ENCODE measurements around the gene CTIF.

The CTIF gene

DNA sequence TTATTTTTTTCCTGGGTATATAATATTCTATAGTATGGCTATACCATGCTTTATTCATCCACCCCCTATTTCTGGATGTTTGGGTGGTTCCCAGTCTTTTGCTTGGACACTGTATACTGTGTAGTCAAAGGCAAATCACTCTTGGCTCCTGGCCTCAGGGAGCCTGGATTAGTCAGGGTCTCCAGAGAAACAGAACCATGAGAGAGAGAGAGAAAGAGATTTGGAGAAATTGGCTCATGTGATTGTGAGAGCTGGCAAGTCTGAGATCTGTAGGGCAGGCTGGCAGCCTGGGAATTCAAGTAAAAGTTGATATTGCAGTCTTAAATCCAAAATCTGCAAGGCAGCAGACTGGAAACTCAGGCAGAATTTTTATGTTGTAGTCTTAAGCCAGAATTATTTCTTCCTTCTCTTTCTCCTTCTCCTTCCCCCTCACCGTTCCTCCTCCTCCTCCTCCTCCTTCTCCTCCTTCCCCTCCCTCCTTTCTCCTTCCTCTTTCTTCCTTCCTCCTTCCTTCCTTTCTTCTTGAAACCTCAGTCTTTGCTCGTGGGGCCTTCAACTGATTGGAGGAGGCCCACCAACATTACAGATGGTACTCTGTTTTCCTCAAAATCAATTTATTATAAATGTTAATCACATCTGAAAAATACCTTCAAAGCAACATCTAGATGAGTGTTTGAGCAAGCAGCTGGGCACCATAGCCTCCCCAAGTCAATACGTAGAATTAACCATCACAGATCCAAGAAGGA lies 33.0 kb downstream of the CTIF start:
- Histone ChIP-seq H3K27me3 (ENCODE audit: insufficient read depth, low read length) (no peaks in the 10 kb centered on the region), H3K36me3 (ENCODE audit: insufficient read depth, low read depth, low read length) (no peaks in the 10 kb centered on the region), H3K4me3 (ENCODE audit: low read length) (no peak overlapping the region), H3K4me1 (ENCODE audit: insufficient read depth, low read length) (no peaks in the 10 kb centered on the region), H3K27ac (ENCODE audit: low read length) (no peak overlapping the region), H3K9me3 (ENCODE audit: insufficient read depth, low read depth, low read length) (no peaks in the 10 kb centered on the region), H3K9ac (ENCODE audit: low read depth, low read length) (no peak overlapping the region)

DNA sequence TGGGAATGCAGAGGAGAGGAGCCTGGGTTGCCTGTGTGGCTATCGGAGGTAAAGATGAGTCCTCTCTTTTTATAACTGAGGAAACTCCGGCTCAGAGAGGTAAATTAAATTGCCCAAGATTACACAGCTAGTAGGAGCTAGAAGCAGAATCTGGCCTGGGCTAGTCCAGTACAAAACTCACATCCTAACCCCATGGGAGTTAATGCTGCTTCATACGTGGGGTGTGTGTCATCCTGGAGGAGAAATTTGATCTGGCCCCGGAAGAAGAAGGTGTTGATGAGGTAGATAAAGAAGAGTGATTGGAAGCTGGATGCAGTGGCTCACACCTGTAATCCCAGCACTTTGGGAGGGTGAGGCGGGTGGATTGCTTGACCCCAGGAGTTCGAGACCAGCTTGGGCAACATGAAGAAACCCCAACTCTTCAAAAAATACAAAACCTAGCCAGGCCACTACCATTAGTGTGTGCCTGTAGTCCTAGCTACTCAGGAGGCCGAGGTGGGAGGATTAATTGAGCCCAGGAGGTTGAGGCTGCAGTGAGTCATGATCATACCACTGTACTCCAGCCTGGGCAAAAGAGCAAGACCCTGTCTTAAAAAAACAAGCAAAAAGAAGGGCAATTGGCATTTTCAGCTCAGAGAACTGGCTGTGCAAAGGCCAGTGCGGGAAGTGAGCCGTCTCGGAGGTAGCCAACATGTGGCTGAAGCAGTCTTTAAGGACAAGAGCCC lies 33.7 kb downstream of the CTIF start:
- H3K4me3 ChIP-seq (ENCODE audit: low read length): no peak overlapping the region
- no peaks in the 10 kb centered on the region for H3K27me3 ChIP-seq (ENCODE audit: insufficient read depth, low read length)
- H3K9me3 ChIP-seq (ENCODE audit: insufficient read depth, low read depth, low read length): no peaks in the 10 kb centered on the region
- no peak overlapping the region for H3K27ac ChIP-seq (ENCODE audit: low read length)
- H3K4me1 ChIP-seq (ENCODE audit: insufficient read depth, low read length): no peaks in the 10 kb centered on the region
- no peaks in the 10 kb centered on the region for H3K36me3 ChIP-seq (ENCODE audit: insufficient read depth, low read depth, low read length)
- H3K9ac ChIP-seq (ENCODE audit: low read depth, low read length): no peak overlapping the region

DNA sequence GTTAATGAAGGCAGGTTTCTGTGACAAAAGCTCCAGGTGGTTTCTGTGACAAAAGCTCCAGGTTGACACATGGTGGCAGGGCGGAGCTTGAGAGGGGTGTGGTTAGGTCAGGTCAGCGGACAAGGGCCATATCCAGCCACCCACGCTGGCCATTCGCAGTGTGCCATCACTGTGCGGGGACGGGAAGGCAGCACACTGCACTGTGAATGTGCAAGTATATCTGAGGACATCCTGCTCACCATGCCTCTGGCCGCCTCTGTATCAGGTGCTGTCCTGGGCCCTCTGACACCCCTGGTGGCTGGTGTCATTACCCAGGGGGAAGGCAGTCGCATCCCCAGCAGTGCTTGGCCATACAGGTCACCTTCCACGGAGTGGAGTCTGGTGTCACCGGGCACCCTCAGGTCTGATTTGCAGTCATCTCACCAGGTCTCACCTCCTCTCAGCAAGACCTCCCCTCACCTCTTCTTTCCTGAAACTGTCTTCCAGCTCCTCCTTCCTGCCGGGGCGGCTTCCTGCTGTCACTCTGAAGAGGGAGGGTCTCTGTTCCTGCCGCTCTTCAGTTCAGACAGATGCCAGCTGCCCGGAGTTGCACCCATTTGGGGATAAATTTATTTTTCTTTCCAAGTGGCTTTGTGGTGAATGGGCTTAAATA lies 34.9 kb downstream of the CTIF start:
- H3K36me3 ChIP-seq (ENCODE audit: insufficient read depth, low read depth, low read length): 0 out of 2 replicates have a peak, but pooled peaks cover 6% of the 10 kb centered on the region

DNA sequence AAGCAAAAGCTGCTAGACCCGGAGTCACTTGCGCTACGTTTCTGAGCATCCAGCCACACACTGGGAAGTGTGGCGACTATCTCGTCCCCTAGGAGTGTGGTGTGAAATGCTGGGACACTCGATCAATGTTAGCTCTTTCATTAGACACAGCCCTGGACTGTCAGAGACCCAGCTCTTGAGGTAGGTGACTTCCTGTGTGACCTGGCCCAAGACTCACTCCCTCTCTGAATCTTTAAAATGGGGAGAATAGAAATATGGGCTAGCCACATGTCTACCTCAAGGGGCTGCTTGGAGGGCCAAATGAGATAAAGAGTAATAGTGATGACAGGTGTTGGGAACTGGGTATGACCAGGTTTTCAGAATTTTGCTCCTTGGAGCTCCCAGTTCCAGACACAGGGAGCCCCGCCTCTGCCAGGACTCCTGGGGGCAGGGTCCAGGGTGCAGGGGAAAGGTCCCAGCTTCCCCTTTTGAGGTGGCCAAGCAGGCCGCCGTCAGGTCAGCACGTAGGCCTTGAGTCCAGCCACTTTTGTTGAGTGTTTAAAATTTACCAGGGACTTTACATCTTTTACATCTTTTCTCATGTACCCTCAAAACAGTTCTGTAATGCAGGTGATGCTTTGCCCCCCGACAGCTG lies 36.0 kb downstream of the CTIF start:
- Histone ChIP-seq H3K27me3 (ENCODE audit: insufficient read depth, low read length) (no peaks in the 10 kb centered on the region), H3K9me3 (ENCODE audit: insufficient read depth, low read depth, low read length) (peaks cover 10% of the 10 kb centered on the region; the same call in 1 of the 2 replicates), H3K4me1 (ENCODE audit: insufficient read depth, low read length) (no peaks in the 10 kb centered on the region), H3K9ac (ENCODE audit: low read depth, low read length) (no peak overlapping the region), H3K27ac (ENCODE audit: low read length) (no peak overlapping the region), H3K4me3 (ENCODE audit: low read length) (no peak overlapping the region), H3K36me3 (ENCODE audit: insufficient read depth, low read depth, low read length) (0 out of 2 replicates have a peak, but pooled peaks cover 6% of the 10 kb centered on the region)

More for the DNA sequence above, 34.9 kb downstream of the CTIF start:
- H3K9ac ChIP-seq (ENCODE audit: low read depth, low read length): no peak overlapping the region
- no peaks in the 10 kb centered on the region for H3K27me3 ChIP-seq (ENCODE audit: insufficient read depth, low read length)
- peaks cover 10% of the 10 kb centered on the region; the same call in 1 of the 2 replicates for H3K9me3 ChIP-seq (ENCODE audit: insufficient read depth, low read depth, low read length)
- H3K4me1 ChIP-seq (ENCODE audit: insufficient read depth, low read length): no peaks in the 10 kb centered on the region
- H3K4me3 ChIP-seq (ENCODE audit: low read length): no peak overlapping the region
- no peak overlapping the region for H3K27ac ChIP-seq (ENCODE audit: low read length)

DNA sequence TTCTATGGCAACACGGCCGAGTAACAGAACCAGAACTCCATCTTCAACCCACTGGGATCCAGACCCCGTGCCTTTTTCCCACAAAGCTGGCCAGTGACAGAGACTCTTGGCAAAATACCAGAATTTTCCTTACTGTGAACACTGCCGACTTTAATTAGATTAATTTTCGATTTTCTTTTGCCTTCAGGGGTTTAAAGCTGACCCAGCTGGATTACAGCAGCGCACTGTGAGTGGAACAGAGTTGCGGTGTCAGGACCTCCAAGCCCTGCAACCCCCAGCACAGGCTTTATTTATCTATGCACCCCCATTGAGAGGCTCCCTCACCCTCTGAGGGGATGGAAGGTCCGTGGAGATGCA lies 36.4 kb downstream of the CTIF start:
- Histone ChIP-seq H3K36me3 (ENCODE audit: insufficient read depth, low read depth, low read length) (0 out of 2 replicates have a peak, but pooled peaks cover 6% of the 10 kb centered on the region), H3K9me3 (ENCODE audit: insufficient read depth, low read depth, low read length) (peaks cover 10% of the 10 kb centered on the region; the same call in 1 of the 2 replicates), H3K27ac (ENCODE audit: low read length) (no peak overlapping the region), H3K9ac (ENCODE audit: low read depth, low read length) (no peak overlapping the region), H3K27me3 (ENCODE audit: insufficient read depth, low read length) (no peaks in the 10 kb centered on the region), H3K4me1 (ENCODE audit: insufficient read depth, low read length) (0 out of 2 replicates have a peak, but pooled peaks cover under 1% of the 10 kb centered on the region), H3K4me3 (ENCODE audit: low read length) (no peak overlapping the region)

DNA sequence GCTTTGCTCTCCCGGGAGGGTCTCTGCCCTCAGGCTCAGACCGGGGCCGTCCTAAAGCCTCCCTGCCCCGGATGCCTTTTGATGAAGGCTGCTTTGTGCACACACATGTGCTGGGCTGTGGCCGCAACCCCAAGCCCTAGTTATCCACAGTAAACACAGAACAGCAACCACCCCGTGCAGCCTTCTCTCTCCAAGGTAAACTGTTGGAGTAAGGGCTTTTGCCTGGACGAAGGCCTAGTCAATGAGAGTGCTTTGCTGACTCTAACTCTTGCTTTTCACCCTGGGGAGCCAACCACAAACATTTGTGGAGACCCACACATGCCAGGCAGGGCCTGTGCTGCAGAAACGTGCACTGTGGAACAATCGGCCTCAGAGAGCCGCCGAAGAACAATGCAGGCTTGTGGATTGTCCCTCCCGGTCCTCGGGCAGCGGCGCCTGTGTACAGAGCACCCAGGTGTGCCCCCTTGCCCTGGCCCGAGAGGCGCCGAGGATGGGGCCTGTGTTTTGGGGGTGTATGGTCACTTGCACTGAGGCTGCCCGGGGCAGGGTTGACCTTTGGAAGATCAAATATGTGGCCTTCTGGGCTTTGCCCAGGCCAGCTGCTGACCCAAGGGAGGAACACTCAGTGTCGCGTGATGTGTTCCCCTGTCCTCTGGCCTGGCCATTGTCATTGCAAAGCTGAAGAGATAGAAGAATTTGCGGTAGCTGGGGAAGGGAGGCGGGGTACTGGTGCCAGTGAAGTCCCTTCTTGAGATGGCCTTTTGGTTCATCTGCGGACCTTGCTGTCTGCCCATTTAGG lies 37.0 kb downstream of the CTIF start:
- Histone ChIP-seq H3K36me3 (ENCODE audit: insufficient read depth, low read depth, low read length) (0 out of 2 replicates have a peak, but pooled peaks cover 6% of the 10 kb centered on the region), H3K27ac (ENCODE audit: low read length) (no peak overlapping the region), H3K9me3 (ENCODE audit: insufficient read depth, low read depth, low read length) (peaks cover 10% of the 10 kb centered on the region; the same call in 1 of the 2 replicates), H3K9ac (ENCODE audit: low read depth, low read length) (no peak overlapping the region), H3K27me3 (ENCODE audit: insufficient read depth, low read length) (no peaks in the 10 kb centered on the region), H3K4me1 (ENCODE audit: insufficient read depth, low read length) (peaks cover 4% of the 10 kb centered on the region; the same call in 1 of the 2 replicates), H3K4me3 (ENCODE audit: low read length) (no peak overlapping the region)

DNA sequence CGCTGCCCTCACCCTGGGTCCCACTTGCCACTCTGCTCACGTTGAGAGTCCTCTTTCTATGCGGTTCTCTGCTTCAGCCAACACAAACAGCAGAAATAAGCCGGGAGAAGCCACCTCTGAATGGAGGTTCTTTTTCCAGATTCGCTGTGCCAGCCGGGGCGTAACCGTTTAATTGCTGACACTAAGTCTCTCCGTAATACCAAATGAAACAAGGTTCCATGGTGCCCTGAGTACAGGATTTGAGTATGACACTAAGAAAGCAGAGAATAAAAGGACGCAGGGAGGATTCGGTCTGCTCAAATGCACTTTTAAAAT lies 37.6 kb downstream of the CTIF start:
- Histone ChIP-seq H3K4me3 (ENCODE audit: low read length) (no peak overlapping the region), H3K9ac (ENCODE audit: low read depth, low read length) (no peak overlapping the region), H3K36me3 (ENCODE audit: insufficient read depth, low read depth, low read length) (0 out of 2 replicates have a peak, but pooled peaks cover 6% of the 10 kb centered on the region), H3K4me1 (ENCODE audit: insufficient read depth, low read length) (peaks cover 8% of the 10 kb centered on the region; the same call in 1 of the 2 replicates), H3K27me3 (ENCODE audit: insufficient read depth, low read length) (no peaks in the 10 kb centered on the region), H3K9me3 (ENCODE audit: insufficient read depth, low read depth, low read length) (peaks cover 10% of the 10 kb centered on the region; the same call in 1 of the 2 replicates), H3K27ac (ENCODE audit: low read length) (no peak overlapping the region)

DNA sequence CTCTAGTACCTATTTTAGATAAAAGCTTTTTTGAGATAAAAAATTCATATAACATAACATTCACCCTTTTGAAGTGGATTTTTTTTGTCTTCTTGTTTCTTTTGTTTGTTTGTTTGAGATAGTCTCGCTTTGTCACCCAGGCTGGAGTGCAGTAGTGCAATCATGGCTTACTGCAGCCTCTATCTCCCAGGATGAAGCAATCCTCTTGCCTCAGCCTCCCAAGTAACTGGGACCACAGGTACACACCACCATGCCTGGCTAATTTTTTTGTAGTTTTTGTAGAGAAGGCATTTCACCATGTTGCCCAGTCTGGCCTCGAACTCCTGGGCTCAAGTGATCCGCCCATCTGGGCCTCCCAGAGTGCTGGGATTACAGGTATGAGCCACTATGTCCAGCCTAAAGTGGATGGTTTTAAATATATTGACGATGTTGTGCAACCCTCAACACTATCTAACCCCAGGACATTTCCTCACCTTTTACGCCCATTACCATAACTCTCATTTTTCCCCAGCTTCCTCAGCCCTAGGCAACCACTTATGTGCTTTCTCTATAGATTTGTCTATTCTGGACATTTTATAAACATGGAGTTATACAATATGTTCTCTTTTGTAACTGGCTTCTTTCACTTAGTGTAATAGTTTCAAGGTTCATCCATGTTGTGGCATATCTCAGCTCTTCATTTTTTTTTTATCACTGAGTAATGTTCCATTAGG lies 38.8 kb downstream of the CTIF start:
- H3K27me3 ChIP-seq (ENCODE audit: insufficient read depth, low read length): no peaks in the 10 kb centered on the region
- H3K4me3 ChIP-seq (ENCODE audit: low read length): no peak overlapping the region
- H3K27ac ChIP-seq (ENCODE audit: low read length): no peak overlapping the region
- H3K9me3 ChIP-seq (ENCODE audit: insufficient read depth, low read depth, low read length): peaks cover 10% of the 10 kb centered on the region; the same call in 1 of the 2 replicates
- H3K36me3 ChIP-seq (ENCODE audit: insufficient read depth, low read depth, low read length): 0 out of 2 replicates have a peak, but pooled peaks cover 6% of the 10 kb centered on the region
- peaks cover 8% of the 10 kb centered on the region; the same call in 1 of the 2 replicates for H3K4me1 ChIP-seq (ENCODE audit: insufficient read depth, low read length)
- no peak overlapping the region for H3K9ac ChIP-seq (ENCODE audit: low read depth, low read length)

DNA sequence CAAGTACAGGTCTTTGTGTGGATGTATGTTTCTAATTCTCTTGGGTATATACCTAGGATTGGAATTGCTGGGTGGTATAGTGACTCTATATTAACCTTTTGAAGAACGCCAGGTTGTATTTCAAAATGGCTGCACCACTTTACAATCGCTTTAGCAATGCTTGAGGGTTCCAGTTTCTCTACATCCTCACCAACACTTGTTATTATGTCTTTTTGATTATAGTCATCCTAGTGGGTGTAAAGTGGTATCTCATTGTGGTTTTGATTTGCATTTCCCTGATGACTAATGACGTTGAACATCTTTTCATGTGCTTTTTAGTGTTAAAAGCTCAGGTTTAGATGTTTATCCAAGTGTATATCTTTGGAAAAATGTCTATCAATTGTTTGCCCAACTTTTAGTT lies 39.5 kb downstream of the CTIF start:
- Histone ChIP-seq H3K27me3 (ENCODE audit: insufficient read depth, low read length) (no peaks in the 10 kb centered on the region), H3K9ac (ENCODE audit: low read depth, low read length) (no peak overlapping the region), H3K36me3 (ENCODE audit: insufficient read depth, low read depth, low read length) (0 out of 2 replicates have a peak, but pooled peaks cover 6% of the 10 kb centered on the region), H3K4me3 (ENCODE audit: low read length) (no peak overlapping the region), H3K9me3 (ENCODE audit: insufficient read depth, low read depth, low read length) (peaks cover 10% of the 10 kb centered on the region; the same call in 1 of the 2 replicates), H3K27ac (ENCODE audit: low read length) (no peak overlapping the region), H3K4me1 (ENCODE audit: insufficient read depth, low read length) (peaks cover 8% of the 10 kb centered on the region; the same call in 1 of the 2 replicates)

DNA sequence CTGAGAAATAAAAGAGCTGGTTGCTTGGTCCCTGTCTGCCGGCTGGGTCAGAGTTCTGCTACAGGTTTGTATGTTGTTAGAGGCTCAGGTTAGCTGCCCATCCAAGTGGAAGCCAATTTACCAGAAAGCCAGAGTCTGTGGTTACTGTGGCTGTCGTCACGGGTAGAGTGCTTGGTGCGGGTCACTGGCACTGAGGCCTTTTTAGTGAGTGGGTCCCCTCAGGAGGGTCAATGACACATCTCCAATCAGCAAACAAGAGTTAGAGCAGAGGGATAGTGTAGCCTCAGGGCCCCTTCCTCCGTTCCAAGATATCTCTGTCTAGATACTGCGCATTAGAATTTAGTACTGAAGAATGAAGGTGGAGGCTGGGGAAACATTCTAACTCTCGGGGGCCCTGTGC lies 41.2 kb downstream of the CTIF start:
- Histone ChIP-seq H3K9ac (ENCODE audit: low read depth, low read length) (no peak overlapping the region), H3K27me3 (ENCODE audit: insufficient read depth, low read length) (no peaks in the 10 kb centered on the region), H3K9me3 (ENCODE audit: insufficient read depth, low read depth, low read length) (peaks cover 10% of the 10 kb centered on the region; the same call in 1 of the 2 replicates), H3K4me1 (ENCODE audit: insufficient read depth, low read length) (peaks cover 8% of the 10 kb centered on the region; the same call in 1 of the 2 replicates), H3K36me3 (ENCODE audit: insufficient read depth, low read depth, low read length) (0 out of 2 replicates have a peak, but pooled peaks cover 6% of the 10 kb centered on the region), H3K27ac (ENCODE audit: low read length) (no peak overlapping the region), H3K4me3 (ENCODE audit: low read length) (no peak overlapping the region)

All from iPS-20b (cell line).